DMS153 treated with DMSO at 0.1 percent for 48 hours (cell line): ENCODE data around the gene DRAM2.

Experiments used
- DNase-seq: peaks from one replicate; lab custom pipeline; 2025; ENCODE audit not compliant: unreplicated experiment; lab: John Stamatoyannopoulos, UW

Gene DRAM2

GRCh38 chr1:111139956-111140679, at the start of gene DRAM2, which contains the start of gene CEPT1:
Gene DRAM2, minus strand, starts transcription at chr1:111140093. Its CDS starts 8,539 bp downstream, at chr1:111131554.
Gene CEPT1, plus strand, starts transcription at chr1:111140223. Its CDS starts 7,492 bp downstream, at chr1:111147715.
- peak; percentile 90 for DNase-seq

GRCh38 chr1:111184663-111185062, 44.8 kb upstream of the DRAM2 start:
- DNase-seq, result no peak

- DNase-seq, result no peak
Measured at GRCh38 chr1:111183308-111184069, 43.6 kb upstream of the DRAM2 start.

GRCh38 chr1:111182052-111182451, 42.2 kb upstream of the DRAM2 start:
- no peak for DNase-seq

- DNase-seq, result peak; percentile 8
Measured at GRCh38 chr1:111179968-111180533, 40.2 kb upstream of the DRAM2 start.

GRCh38 chr1:111176678-111177077, 36.8 kb upstream of the DRAM2 start:
- DNase-seq, result no peak

- no peak for DNase-seq
Measured at GRCh38 chr1:111175349-111175748, 35.5 kb upstream of the DRAM2 start.

- DNase-seq, result no peak
Measured at GRCh38 chr1:111174070-111174469, 34.2 kb upstream of the DRAM2 start.

- DNase-seq, result no peak
Measured at GRCh38 chr1:111172463-111172862, 32.6 kb upstream of the DRAM2 start.

GRCh38 chr1:111164151-111164550, 24.3 kb upstream of the DRAM2 start:
- DNase-seq, result no peak

- no peak for DNase-seq
Measured at GRCh38 chr1:111163363-111163762, 23.5 kb upstream of the DRAM2 start.

- no peak for DNase-seq
Measured at GRCh38 chr1:111162488-111162880, 22.6 kb upstream of the DRAM2 start.

- no peak for DNase-seq
Measured at GRCh38 chr1:111161843-111162487, 22.1 kb upstream of the DRAM2 start.

GRCh38 chr1:111157431-111157830, 17.5 kb upstream of the DRAM2 start:
- DNase-seq, result no peak

- DNase-seq, result no peak
Measured at GRCh38 chr1:111154021-111154999, 14.4 kb upstream of the DRAM2 start.

- no peak for DNase-seq
Measured at GRCh38 chr1:111151838-111152237, 11.9 kb upstream of the DRAM2 start.

GRCh38 chr1:111148376-111148881, 8.5 kb upstream of the DRAM2 start:
- no peak for DNase-seq

GRCh38 chr1:111147948-111148347, 8.1 kb upstream of the DRAM2 start:
- DNase-seq, result no peak

- DNase-seq, result no peak
Measured at GRCh38 chr1:111145963-111146768, 6.3 kb upstream of the DRAM2 start.
